Aorta (tissue), 5 donors: ENCODE measurements around the gene GNAO1. TPM values are rescaled to one million over a fixed set of nuclear protein-coding genes. Genes with fewer than 3 reads are reported as not detected.

ENCODE experiments used
- ATAC-seq: fragments of 200-7000 bp; cut with Tn5 transposase; one replicate; pipeline ENCODE4 v1.9.1; 2022; ENCODE audit warnings: moderate library complexity; ENCODE audit not compliant: low FRiP score
- DNase-seq, 2 donors: peaks; one replicate each; pipeline ENCODE4 v3.0.0-alpha.2; 2020
- H3K27ac ChIP-seq, 2 donors: one replicate each; pipeline ENCODE4 v1.5.1; 2013; ENCODE audit warnings: low read length in 2 of 2, mild to moderate bottlenecking in 2 of 2, moderate library complexity in 2 of 2, control low read depth in 1 of 2, inconsistent platforms in 1 of 2, low read depth in 1 of 2
- H3K27me3 ChIP-seq, 2 donors: one replicate each; pipeline ENCODE4 v1.6.1; 2013; ENCODE audit warnings: control low read depth in 1 of 2, low read length in 1 of 2, mild to moderate bottlenecking in 1 of 2, moderate library complexity in 1 of 2; ENCODE audit not compliant: insufficient read depth in 2 of 2, control insufficient read depth in 1 of 2
- H3K36me3 ChIP-seq, 2 donors: one replicate each; pipeline ENCODE4 v1.6.1; 2013; ENCODE audit warnings: control low read depth in 1 of 2, low read length in 1 of 2, mild to moderate bottlenecking in 1 of 2; ENCODE audit not compliant: insufficient read depth in 2 of 2, control insufficient read depth in 1 of 2
- H3K4me1 ChIP-seq, 2 donors: one replicate each; pipeline ENCODE4 v1.6.1; 2013; ENCODE audit warnings: low read length in 2 of 2, control low read depth in 1 of 2, mild to moderate bottlenecking in 1 of 2, moderate library complexity in 1 of 2; ENCODE audit not compliant: insufficient read depth in 2 of 2, control insufficient read depth in 1 of 2
- H3K4me3 ChIP-seq, 2 donors: one replicate each; pipeline ENCODE4 v1.5.1; 2013; ENCODE audit warnings: low read length in 2 of 2, control low read depth in 1 of 2, mild to moderate bottlenecking in 1 of 2
- H3K9me3 ChIP-seq: one replicate; pipeline ENCODE4 v1.6.1; 2013; ENCODE audit warnings: mild to moderate bottlenecking, low read length; ENCODE audit not compliant: control insufficient read depth
- WGBS, 2 donors: extraction: QIAGEN DNeasy Blood & Tissue Kit; methylation state at CpG; one replicate each; pipeline ENCODE4 v1.1.7; 2013; 5-methylcytosine and 5-hydroxymethylcytosine counted together
- intact Hi-C, 2 donors: fragments of 100-400 bp; cut with DNase I; formaldehyde crosslinking; loops; one replicate each; pipeline versions ENCODE4 v1.14.2 to v1.15.0; 2022
- polyA plus RNA-seq, 2 donors: library from polyadenylated mRNA; stranded (reverse); fragments of 200-250 nt; gene quantifications; one replicate each; pipeline ENCODE4 v1.2.3, GENCODE V29; 2013
- total RNA-seq, 2 donors: library from RNA; stranded (reverse); fragmentation: NEBNext Ultra II Directional; extraction: Animal tissue kit (Norgen Biotek cat#: 25700); gene quantifications; one replicate each; pipeline ENCODE4 v1.2.1, GENCODE V29; 2021
- donor health status: healthy with polysubstance abuse.
- donor health status: Bipolar disorder and iron deficiency.
- donor health status: DM: no; HTN: no; CAD: no.
- donor health status: DM: no; HTN: no; CAD: no.
- donor health status: DM: yes; HTN: yes; CAD: no.

The GNAO1 gene
- total and polyA plus RNA-seq, 4 donors = 0.63 to 16.2 (median 4.2) TPM

GRCh38 chr16:56349086-56349415, 157.8 kb downstream of the GNAO1 start:
- no peaks in the 10 kb centered on the region for H3K36me3 ChIP-seq
- H3K9me3 ChIP-seq = no peaks in the 10 kb centered on the region
- H3K27ac ChIP-seq = no peak overlapping the region
- no peaks in the 10 kb centered on the region for H3K27me3 ChIP-seq
- ATAC-seq (no peak), DNase-seq (peak; percentile 11 to 35)
- WGBS, 2 donors = 94% methylated on average over 2 of the region's 2 CpGs
- H3K4me1 ChIP-seq = no peaks in the 10 kb centered on the region
- no peak overlapping the region for H3K4me3 ChIP-seq
- intact Hi-C loops = no loop called here

- Histone ChIP-seq H3K9me3 (no peaks in the 10 kb centered on the region), H3K36me3 (no peaks in the 10 kb centered on the region), H3K4me3 (no peak overlapping the region), H3K4me1 (no peaks in the 10 kb centered on the region), H3K27me3 (no peaks in the 10 kb centered on the region), H3K27ac (no peak overlapping the region)
- DNase-seq (peak; percentile 31 to 56), ATAC-seq (no peak)
- WGBS, 2 donors = 95 to 96% methylated on average over 16 of the region's 16 CpGs
- intact Hi-C loops = no loop called here
These were observed 158.4 kb downstream of the GNAO1 start for GRCh38 chr16:56349711-56350161.

GRCh38 chr16:56350491-56351405, 159.5 kb downstream of the GNAO1 start:
- no peaks in the 10 kb centered on the region for H3K9me3 ChIP-seq
- WGBS, 2 donors = 87 to 89% methylated on average over 22 of the region's 22 CpGs
- ATAC-seq (no peak), DNase-seq (peak; percentile 30 to 57)
- no peak overlapping the region for H3K4me3 ChIP-seq
- H3K27me3 ChIP-seq = no peaks in the 10 kb centered on the region
- intact Hi-C loops = no loop called here
- H3K36me3 ChIP-seq = no peaks in the 10 kb centered on the region
- no peaks in the 10 kb centered on the region for H3K4me1 ChIP-seq
- H3K27ac ChIP-seq = no peak overlapping the region

- H3K27me3 ChIP-seq = no peaks in the 10 kb centered on the region
- no peaks in the 10 kb centered on the region for H3K4me1 ChIP-seq
- no peak overlapping the region for H3K27ac ChIP-seq
- DNase-seq (peak; percentile 24 to 58), ATAC-seq (no peak)
- H3K9me3 ChIP-seq = no peaks in the 10 kb centered on the region
- no peak overlapping the region for H3K4me3 ChIP-seq
- intact Hi-C loops = no loop called here
- WGBS, 2 donors = 93 to 95% methylated on average over 6 of the region's 6 CpGs
- no peaks in the 10 kb centered on the region for H3K36me3 ChIP-seq
These were observed 160.2 kb downstream of the GNAO1 start for GRCh38 chr16:56351481-56351880.

GRCh38 chr16:56352351-56353053, 161.2 kb downstream of the GNAO1 start:
- H3K27me3 ChIP-seq = no peaks in the 10 kb centered on the region
- H3K4me3 ChIP-seq = no peak overlapping the region
- 82 to 86% methylated on average over 7 of the region's 7 CpGs for WGBS, 2 donors
- no peaks in the 10 kb centered on the region for H3K9me3 ChIP-seq
- ATAC-seq (no peak), DNase-seq (peak; percentile 30 to 47)
- intact Hi-C loops = no loop called here
- no peaks in the 10 kb centered on the region for H3K4me1 ChIP-seq
- no peak overlapping the region for H3K27ac ChIP-seq
- no peaks in the 10 kb centered on the region for H3K36me3 ChIP-seq

- no peaks in the 10 kb centered on the region for H3K9me3 ChIP-seq
- no peak overlapping the region for H3K27ac ChIP-seq
- no peaks in the 10 kb centered on the region for H3K36me3 ChIP-seq
- WGBS, 2 donors = 91 to 92% methylated on average over 15 of the region's 15 CpGs
- intact Hi-C loops = no loop called here
- H3K4me3 ChIP-seq = no peak overlapping the region
- H3K4me1 ChIP-seq = no peaks in the 10 kb centered on the region
- no peak for ATAC-seq
- DNase-seq = peak; percentile 40 to 64
- no peaks in the 10 kb centered on the region for H3K27me3 ChIP-seq
These were observed 162.0 kb downstream of the GNAO1 start for GRCh38 chr16:56353054-56353921.

- Histone ChIP-seq H3K36me3 (no peaks in the 10 kb centered on the region), H3K27ac (no peak overlapping the region), H3K4me1 (no peaks in the 10 kb centered on the region), H3K27me3 (no peaks in the 10 kb centered on the region), H3K4me3 (no peak overlapping the region), H3K9me3 (no peaks in the 10 kb centered on the region)
- intact Hi-C loops = no loop called here
- 95% methylated on average over 7 of the region's 7 CpGs for WGBS, 2 donors
- ATAC-seq (no peak), DNase-seq (peak in 1 of 2 donors; percentile 54)
These were observed 162.7 kb downstream of the GNAO1 start for GRCh38 chr16:56354016-56354415.

GRCh38 chr16:56354746-56355145, 163.5 kb downstream of the GNAO1 start:
- WGBS, 2 donors = 96 to 97% methylated on average over 17 of the region's 17 CpGs
- intact Hi-C loops = loop anchor here in 1 of 2 donors (5.0 kb wide), 2 partner anchors 162 to 412 kb away; partner anchors contain the start of gene GNAO1
- H3K4me1 ChIP-seq = no peaks in the 10 kb centered on the region
- no peaks in the 10 kb centered on the region for H3K36me3 ChIP-seq
- no peak for ATAC-seq
- no peaks in the 10 kb centered on the region for H3K9me3 ChIP-seq
- peak; percentile 38 to 65 for DNase-seq
- no peaks in the 10 kb centered on the region for H3K27me3 ChIP-seq
- no peak overlapping the region for H3K4me3 ChIP-seq
- H3K27ac ChIP-seq = no peak overlapping the region
